ENCODE measurements around the gene CDX1.

DNA sequence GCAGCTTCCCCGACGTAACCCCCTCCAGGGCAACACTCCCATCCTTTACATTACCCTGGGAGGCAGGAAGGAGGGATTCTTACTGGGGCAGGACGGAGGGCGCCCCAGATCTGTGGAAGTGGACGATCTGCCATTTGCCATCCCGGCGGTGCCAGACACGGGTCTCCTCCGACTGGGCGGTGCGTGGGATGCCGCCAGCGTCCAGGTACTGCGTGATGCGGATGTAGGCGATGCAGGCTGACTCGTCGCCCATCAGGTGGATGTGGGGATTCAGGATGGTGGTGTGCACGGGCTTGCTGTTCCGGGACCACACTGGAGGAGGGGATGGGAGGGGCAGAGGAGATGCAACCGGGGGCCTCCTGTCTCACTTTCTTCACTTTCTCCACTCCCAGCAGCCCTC is 56.3 kb downstream of the CDX1 start:
- TF ChIP-seq, protein P1, sequence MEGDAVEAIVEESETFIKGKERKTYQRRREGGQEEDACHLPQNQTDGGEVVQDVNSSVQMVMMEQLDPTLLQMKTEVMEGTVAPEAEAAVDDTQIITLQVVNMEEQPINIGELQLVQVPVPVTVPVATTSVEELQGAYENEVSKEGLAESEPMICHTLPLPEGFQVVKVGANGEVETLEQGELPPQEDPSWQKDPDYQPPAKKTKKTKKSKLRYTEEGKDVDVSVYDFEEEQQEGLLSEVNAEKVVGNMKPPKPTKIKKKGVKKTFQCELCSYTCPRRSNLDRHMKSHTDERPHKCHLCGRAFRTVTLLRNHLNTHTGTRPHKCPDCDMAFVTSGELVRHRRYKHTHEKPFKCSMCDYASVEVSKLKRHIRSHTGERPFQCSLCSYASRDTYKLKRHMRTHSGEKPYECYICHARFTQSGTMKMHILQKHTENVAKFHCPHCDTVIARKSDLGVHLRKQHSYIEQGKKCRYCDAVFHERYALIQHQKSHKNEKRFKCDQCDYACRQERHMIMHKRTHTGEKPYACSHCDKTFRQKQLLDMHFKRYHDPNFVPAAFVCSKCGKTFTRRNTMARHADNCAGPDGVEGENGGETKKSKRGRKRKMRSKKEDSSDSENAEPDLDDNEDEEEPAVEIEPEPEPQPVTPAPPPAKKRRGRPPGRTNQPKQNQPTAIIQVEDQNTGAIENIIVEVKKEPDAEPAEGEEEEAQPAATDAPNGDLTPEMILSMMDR (IDR thresholded peaks at IDR 0.05) = no peak
- TF ChIP-seq POLR2A (IDR thresholded peaks at IDR 0.05) = no peak

Data from adrenal gland (tissue), 5 donors.